ENCODE results near the gene MPG. TPM values are rescaled to one million over a fixed set of nuclear protein-coding genes. Genes with fewer than 3 reads are reported as not detected.
A peak's percentile ranks its signal among the peaks of the same experiment; 100 is the strongest.

MPG gene
- total RNA-seq, 2 donors from 2014 or later = 47.7 to 84.0 TPM

- peaks cover 0 to 71% of the 10 kb centered on the region in 2 donors for H3K4me1 ChIP-seq
Measured at GRCh38 chr16:78444-79150, 572 bp downstream of the MPG start.

GRCh38 chr16:79151-80054, 1.4 kb downstream of the MPG start:
- peaks cover 10% of the 10 kb centered on the region for H3K36me3 ChIP-seq
- no peaks in the 10 kb centered on the region for H3K27me3 ChIP-seq
- H3K27ac ChIP-seq = peak overlapping the region; percentile 90 to 96
- peaks cover 0 to 71% of the 10 kb centered on the region in 2 donors for H3K4me1 ChIP-seq
- TF ChIP-seq CTCF (IDR thresholded peaks at IDR 0.05) = no peak
- no peak for DNase-seq (ENCODE audit: low spot score)
- H3K9me3 ChIP-seq = no peaks in the 10 kb centered on the region
- H3K4me3 ChIP-seq = peak overlapping the region; percentile 80 to 84

More at GRCh38 chr16:78444-79150, 572 bp downstream of the MPG start:
- Histone ChIP-seq H3K27ac (peak overlapping the region; percentile 90 to 96), H3K4me3 (peak overlapping the region; percentile 80 to 84), H3K36me3 (peaks cover 10% of the 10 kb centered on the region), H3K27me3 (no peaks in the 10 kb centered on the region), H3K9me3 (no peaks in the 10 kb centered on the region)
- TF ChIP-seq CTCF (IDR thresholded peaks at IDR 0.05) = no peak
- no peak for DNase-seq (ENCODE audit: low spot score)

- no peak for TF ChIP-seq CTCF (IDR thresholded peaks at IDR 0.05)
- H3K9me3 ChIP-seq = no peaks in the 10 kb centered on the region
- DNase-seq (ENCODE audit: low spot score) = no peak
- H3K27ac ChIP-seq = peak overlapping the region in 1 of 2 donors; percentile 76
- no peak overlapping the region for H3K4me3 ChIP-seq
- no peaks in the 10 kb centered on the region for H3K27me3 ChIP-seq
- H3K4me1 ChIP-seq = peaks cover 0 to 53% of the 10 kb centered on the region in 2 donors
- peaks cover 39% of the 10 kb centered on the region for H3K36me3 ChIP-seq
Measured at GRCh38 chr16:83060-83603, 5.1 kb downstream of the MPG start.

GRCh38 chr16:83781-84615, 6.0 kb downstream of the MPG start:
- peaks cover 0 to 47% of the 10 kb centered on the region in 2 donors for H3K4me1 ChIP-seq
- no peak for TF ChIP-seq CTCF (IDR thresholded peaks at IDR 0.05)
- H3K36me3 ChIP-seq = peaks cover 48% of the 10 kb centered on the region
- no peak overlapping the region for H3K4me3 ChIP-seq
- no peaks in the 10 kb centered on the region for H3K9me3 ChIP-seq
- DNase-seq (ENCODE audit: low spot score) = no peak
- no peaks in the 10 kb centered on the region for H3K27me3 ChIP-seq
- peak overlapping the region; percentile 56 to 76 for H3K27ac ChIP-seq

- Histone ChIP-seq H3K4me1 (peaks cover 0 to 38% of the 10 kb centered on the region in 2 donors), H3K27ac (peak overlapping the region; percentile 56 to 76), H3K27me3 (no peaks in the 10 kb centered on the region), H3K36me3 (peaks cover 51% of the 10 kb centered on the region), H3K9me3 (no peaks in the 10 kb centered on the region), H3K4me3 (no peak overlapping the region)
- no peak for TF ChIP-seq CTCF (IDR thresholded peaks at IDR 0.05)
- DNase-seq (ENCODE audit: low spot score) = peak; percentile 90
Measured at GRCh38 chr16:84718-85406, 6.8 kb downstream of the MPG start.

Data from right atrium auricular region (tissue), 2 donors.